H1 (cell line): Measurements from ENCODE around the gene KCNN1. TPM values are rescaled to one million over a fixed set of nuclear protein-coding genes. Genes with fewer than 3 reads are reported as not detected.

Source experiments
- TAF1 ChIP-seq: IDR thresholded peaks from 2 replicates; pipeline ENCODE4 v1.6.1; 2011; ENCODE audit warnings: mild to moderate bottlenecking, low read depth, low read length
- TAF7 ChIP-seq: optimal IDR thresholded peaks from 2 replicates; pipeline ENCODE3; 2011; ENCODE audit warnings: low read depth, mild to moderate bottlenecking, inconsistent platforms, low read length, moderate library complexity, borderline replicate concordance
- polyA plus RNA-seq, 7 experiments: library from polyadenylated mRNA; depleted of rRNA in 3 of 7; stranded (reverse) in 5 of 7; unstranded in 2 of 7; fragments of >200 nt in 5 of 7; fragments of 200-250 nt in 2 of 7; gene quantifications; 1 replicate in 5 of 7; 2 replicates in 1 of 7; 4 replicates in 1 of 7; pipeline versions ENCODE4 v1.2.1 to v1.2.3, GENCODE V29; 2011 to 2013; ENCODE audit warnings: missing spikeins in 2 of 7, mixed read lengths in 2 of 7
- total RNA-seq: library from RNA; stranded (reverse); fragmentation: NEBNext Ultra II Directional; extraction: Animal tissue kit (Norgen Biotek cat#: 25700); gene quantifications from 2 replicates; pipeline ENCODE4 v1.2.1, GENCODE V29; 2021

The KCNN1 gene
- total and polyA plus RNA-seq, 2 of the 8 experiments (the other 6 are each of a cell fraction or from before 2014, with no cell fraction given), result 11.0 to 12.5 TPM

DNA sequence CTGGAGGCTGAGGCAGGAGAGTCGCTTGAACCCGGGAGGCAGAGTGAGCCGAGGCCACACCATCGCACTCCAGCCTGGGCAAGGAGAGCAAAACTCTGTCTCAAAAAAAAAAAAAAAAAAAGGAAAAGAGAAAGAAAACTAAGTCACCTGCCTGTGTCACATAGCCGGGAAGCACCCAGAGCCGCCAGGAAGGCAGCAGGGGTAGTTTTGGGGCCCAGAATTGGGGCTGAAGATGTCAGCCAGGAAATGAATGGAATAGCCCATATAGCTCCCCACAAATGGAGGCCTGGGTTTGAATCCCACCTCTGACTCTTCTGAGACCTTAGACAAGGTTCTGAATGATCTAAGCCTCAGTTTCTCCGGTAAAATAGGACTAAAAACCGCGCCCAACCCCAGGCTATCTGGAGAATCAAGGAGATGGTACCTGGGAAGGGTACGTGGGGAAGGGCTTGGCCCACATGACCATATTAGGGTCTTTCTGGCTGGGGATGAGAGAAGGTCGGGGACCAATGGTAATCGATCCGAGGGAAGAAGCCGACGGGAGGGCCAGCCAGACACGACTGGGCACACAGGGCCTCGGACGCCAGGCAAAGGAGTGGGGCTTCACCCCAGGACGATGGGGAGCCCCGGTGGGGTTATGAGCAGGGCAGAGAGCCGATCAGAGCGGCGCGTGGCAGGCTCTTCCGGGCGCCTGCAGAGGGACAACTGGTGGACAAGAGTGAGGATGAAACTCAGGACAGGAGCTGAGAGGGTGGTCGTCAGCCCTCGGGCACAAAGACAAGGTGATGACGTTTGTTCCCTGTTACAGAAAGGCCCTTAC lies 19.7 kb upstream of the KCNN1 start (continued):
- TF ChIP-seq TAF1 (peak; percentile 71), TAF7 (peak; percentile 65)
